ENCODE measurements around the gene CDH6. TPM values are rescaled to one million over a fixed set of nuclear protein-coding genes. Genes with fewer than 3 reads are reported as not detected.

Gene CDH6
- total RNA-seq, 1 donor from 2014 or later, result 9.4 TPM

DNA sequence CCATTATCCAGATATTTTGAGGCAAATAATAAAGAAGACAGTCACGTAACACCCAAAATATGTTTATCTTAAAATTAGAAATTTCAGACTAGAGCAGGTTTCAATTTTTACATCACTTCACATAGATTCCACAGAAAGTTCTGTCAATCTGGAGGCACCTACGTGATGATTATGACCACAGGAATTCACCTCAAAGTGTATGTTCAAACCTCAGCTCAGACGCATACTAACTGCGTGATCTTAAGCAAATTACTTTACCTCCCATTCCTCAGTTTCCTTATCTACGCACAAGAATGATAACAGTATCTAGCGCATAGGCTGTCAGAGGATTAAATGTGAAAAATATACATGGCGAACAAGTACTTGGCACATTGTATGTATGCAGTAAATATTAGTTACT lies 5.9 kb upstream of the CDH6 start:
- Histone ChIP-seq H3K4me3 (no peak overlapping the region), H3K9me3 (no peaks in the 10 kb centered on the region), H3K27me3 (no peaks in the 10 kb centered on the region), H3K36me3 (no peaks in the 10 kb centered on the region), H3K4me1 (no peaks in the 10 kb centered on the region), H3K27ac (no peak overlapping the region)
- ATAC-seq (no peak), DNase-seq (no peak)
- intact Hi-C loops (cut with DNase I), result no loop called here
- TF ChIP-seq, protein P1, sequence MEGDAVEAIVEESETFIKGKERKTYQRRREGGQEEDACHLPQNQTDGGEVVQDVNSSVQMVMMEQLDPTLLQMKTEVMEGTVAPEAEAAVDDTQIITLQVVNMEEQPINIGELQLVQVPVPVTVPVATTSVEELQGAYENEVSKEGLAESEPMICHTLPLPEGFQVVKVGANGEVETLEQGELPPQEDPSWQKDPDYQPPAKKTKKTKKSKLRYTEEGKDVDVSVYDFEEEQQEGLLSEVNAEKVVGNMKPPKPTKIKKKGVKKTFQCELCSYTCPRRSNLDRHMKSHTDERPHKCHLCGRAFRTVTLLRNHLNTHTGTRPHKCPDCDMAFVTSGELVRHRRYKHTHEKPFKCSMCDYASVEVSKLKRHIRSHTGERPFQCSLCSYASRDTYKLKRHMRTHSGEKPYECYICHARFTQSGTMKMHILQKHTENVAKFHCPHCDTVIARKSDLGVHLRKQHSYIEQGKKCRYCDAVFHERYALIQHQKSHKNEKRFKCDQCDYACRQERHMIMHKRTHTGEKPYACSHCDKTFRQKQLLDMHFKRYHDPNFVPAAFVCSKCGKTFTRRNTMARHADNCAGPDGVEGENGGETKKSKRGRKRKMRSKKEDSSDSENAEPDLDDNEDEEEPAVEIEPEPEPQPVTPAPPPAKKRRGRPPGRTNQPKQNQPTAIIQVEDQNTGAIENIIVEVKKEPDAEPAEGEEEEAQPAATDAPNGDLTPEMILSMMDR (IDR thresholded peaks at IDR 0.05), result no peak

DNA sequence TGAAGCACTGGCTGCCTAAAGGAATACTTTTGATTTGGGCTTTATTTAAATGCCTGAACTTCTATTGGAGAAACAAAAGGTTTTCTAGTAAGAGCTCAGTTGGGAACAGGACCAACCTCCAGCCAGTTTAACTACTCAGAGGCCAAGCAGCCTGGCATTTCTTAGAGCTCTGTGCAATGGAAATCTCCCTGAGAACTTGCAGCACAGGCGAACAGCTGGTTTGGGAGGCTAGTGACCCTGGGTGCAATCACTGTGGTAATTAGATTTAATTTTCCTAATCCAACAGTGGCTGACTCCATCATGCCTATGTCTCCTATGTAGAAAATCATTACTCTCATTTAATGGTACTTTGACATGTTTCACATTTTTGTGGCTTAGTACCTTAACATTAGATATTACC lies 1.0 kb upstream of the CDH6 start:
- intact Hi-C loops (cut with DNase I), result no loop called here
- H3K9me3 ChIP-seq, result no peaks in the 10 kb centered on the region
- no peaks in the 10 kb centered on the region for H3K36me3 ChIP-seq
- DNase-seq (no peak), ATAC-seq (no peak)
- TF ChIP-seq, protein P1 (IDR thresholded peaks at IDR 0.05), result no peak
- H3K4me3 ChIP-seq, result no peak overlapping the region
- H3K27me3 ChIP-seq, result peaks cover 43% of the 10 kb centered on the region
- no peak overlapping the region for H3K27ac ChIP-seq
- H3K4me1 ChIP-seq, result no peaks in the 10 kb centered on the region

DNA sequence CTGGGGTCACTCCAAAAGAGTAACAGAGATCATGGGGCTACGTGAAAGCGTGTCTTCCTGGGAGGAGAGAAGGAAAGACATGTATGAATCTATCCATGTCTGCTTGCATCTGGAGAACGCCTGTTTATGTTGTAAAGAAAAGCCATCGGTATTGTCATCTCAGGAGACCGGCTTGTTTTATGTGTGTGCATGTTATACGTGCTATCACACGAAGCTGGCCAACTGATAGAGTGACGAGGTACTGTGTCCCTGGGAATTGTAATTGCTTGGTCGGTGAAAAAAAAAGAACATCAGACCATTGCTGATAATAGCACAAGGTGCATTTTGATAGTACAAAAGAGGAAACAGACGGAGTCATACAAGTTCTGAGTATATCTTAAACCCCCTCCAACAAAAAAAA lies 370 bp upstream of the CDH6 start:
- peaks cover 43% of the 10 kb centered on the region for H3K27me3 ChIP-seq
- ATAC-seq, result no peak

DNA sequence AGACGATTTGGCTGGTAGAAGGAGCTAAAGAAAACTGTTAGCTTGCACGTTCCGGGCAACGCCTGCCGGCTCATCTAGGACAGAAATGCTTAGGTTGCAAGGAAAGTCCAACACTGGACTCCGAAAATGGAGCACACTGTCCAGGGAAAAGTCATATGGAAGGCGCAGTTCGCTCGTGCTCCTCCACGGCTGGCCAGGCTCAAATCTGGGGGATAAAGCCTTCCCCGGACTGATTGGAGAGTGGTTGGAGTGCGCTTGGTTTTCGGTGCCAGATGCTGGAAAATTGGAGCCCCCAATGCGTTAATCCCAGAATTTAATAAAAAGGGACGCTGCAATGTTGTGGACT lies 955 bp downstream of the CDH6 start:
- intact Hi-C loops (cut with DNase I), result no loop called here
- H3K27me3 ChIP-seq, result peaks cover 43% of the 10 kb centered on the region

More for the DNA sequence above, 370 bp upstream of the CDH6 start:
- DNase-seq, result no peak
- H3K9me3 ChIP-seq, result no peaks in the 10 kb centered on the region
- TF ChIP-seq, protein P1 (IDR thresholded peaks at IDR 0.05), result no peak
- peak overlapping the region; percentile 39 for H3K4me3 ChIP-seq
- intact Hi-C loops (cut with DNase I), result no loop called here
- no peak overlapping the region for H3K27ac ChIP-seq
- H3K4me1 ChIP-seq, result no peaks in the 10 kb centered on the region
- H3K36me3 ChIP-seq, result no peaks in the 10 kb centered on the region

DNA sequence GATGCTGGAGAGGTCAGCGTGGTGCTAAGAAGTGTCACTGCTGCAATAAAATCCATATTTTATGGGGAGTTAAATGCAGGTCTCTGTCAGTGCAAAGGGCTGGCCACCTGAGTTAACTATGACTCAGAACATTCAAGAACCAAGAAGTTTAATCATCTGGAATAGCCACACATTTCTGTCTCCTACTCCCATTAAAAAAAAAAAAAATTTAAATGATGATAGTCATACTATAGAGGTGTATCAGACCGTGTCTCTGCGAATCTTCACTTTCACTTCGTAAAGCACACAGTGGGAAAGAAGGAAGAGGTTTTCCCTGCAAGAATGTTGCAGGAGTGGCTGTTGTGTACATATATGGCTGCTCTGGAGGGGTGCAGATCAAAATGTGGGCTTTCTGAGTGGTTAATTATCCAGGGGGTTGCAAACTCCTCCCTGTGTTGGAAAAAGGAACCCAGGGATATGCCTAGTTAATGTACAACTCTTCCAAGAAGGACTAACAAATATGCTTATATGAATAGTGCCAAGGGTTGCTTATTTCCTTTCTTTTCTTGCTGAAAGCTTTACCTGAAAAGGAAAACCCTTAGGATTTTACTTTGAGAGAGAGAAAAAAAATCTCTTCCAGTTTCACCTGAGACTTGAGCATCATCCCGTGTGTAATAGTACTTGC lies 1.5 kb downstream of the CDH6 start:
- Histone ChIP-seq H3K27ac (no peak overlapping the region), H3K4me3 (peak overlapping the region; percentile 39), H3K9me3 (no peaks in the 10 kb centered on the region), H3K4me1 (no peaks in the 10 kb centered on the region), H3K27me3 (peaks cover 43% of the 10 kb centered on the region), H3K36me3 (no peaks in the 10 kb centered on the region)
- TF ChIP-seq, protein P1 (IDR thresholded peaks at IDR 0.05), result no peak
- intact Hi-C loops (cut with DNase I), result no loop called here
- ATAC-seq (no peak), DNase-seq (no peak)

More for the DNA sequence above, 955 bp downstream of the CDH6 start:
- Histone ChIP-seq H3K36me3 (no peaks in the 10 kb centered on the region), H3K4me1 (no peaks in the 10 kb centered on the region), H3K9me3 (no peaks in the 10 kb centered on the region), H3K4me3 (peak overlapping the region; percentile 39), H3K27ac (no peak overlapping the region)
- DNase-seq, result no peak
- TF ChIP-seq, protein P1 (IDR thresholded peaks at IDR 0.05), result no peak
- ATAC-seq, result no peak

DNA sequence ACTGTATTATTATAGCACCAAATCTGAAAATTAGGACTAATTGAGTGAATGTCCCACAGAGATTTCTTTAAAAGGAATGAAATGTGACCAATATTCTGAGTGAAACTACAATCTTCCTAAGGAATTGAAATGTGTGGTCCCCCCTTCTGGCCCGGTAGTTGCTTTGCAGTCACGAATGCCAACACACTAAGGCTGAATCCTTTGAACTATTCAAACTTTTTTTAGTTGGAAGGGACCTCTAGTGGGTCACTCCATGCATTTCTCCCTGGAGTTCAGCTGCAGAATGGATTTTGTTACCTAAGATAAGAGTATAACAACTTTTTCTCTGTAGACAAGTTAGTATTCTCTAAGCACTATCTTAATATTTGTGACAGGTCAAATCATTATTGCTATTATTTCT lies 2.8 kb downstream of the CDH6 start:
- no peak overlapping the region for H3K27ac ChIP-seq
- ATAC-seq (no peak), DNase-seq (no peak)
- H3K36me3 ChIP-seq, result no peaks in the 10 kb centered on the region
- intact Hi-C loops (cut with DNase I), result no loop called here
- H3K27me3 ChIP-seq, result peaks cover 43% of the 10 kb centered on the region
- no peaks in the 10 kb centered on the region for H3K9me3 ChIP-seq
- no peak overlapping the region for H3K4me3 ChIP-seq
- TF ChIP-seq, protein P1 (IDR thresholded peaks at IDR 0.05), result no peak
- H3K4me1 ChIP-seq, result no peaks in the 10 kb centered on the region

Measured in upper lobe of right lung (tissue), 1 donor.